SH-SY5Y (cell line): ENCODE results near the gene TAF11L10.
"Not testable (repeated sequence)": the region's sequence is repeated elsewhere in the genome, so short reads cannot be mapped to it uniquely, and the experiment has no call there.

Experiments
- GATA2 ChIP-seq: IDR thresholded peaks from 2 replicates; pipeline ENCODE4 v1.6.1; 2011; ENCODE audit warnings: mild to moderate bottlenecking, low read depth, low read length
- GATA3 ChIP-seq: IDR thresholded peaks from 2 replicates; pipeline ENCODE4 v1.6.1; 2011; ENCODE audit warnings: low read depth, mild to moderate bottlenecking, low read length, moderate library complexity

Gene TAF11L10

GRCh38 chr5:17597728-17598127, at the start of gene TAF11L10:
TAF11L10 (minus strand) TSS chr5:17597828.
- TF ChIP-seq GATA3, GATA2: not testable (repeated sequence)

GRCh38 chr5:17634160-17634559, 36.5 kb upstream of the TAF11L10 start, which contains the start of gene TAF11L14:
TAF11L14 (plus strand) TSS chr5:17634460.
- TF ChIP-seq GATA3 (no peak), GATA2 (no peak)

GRCh38 chr5:17631788-17632187, 34.2 kb upstream of the TAF11L10 start, which contains the start of gene TAF11L13:
TAF11L13 (plus strand) TSS chr5:17632088.
- TF ChIP-seq GATA3, GATA2: not testable (repeated sequence)

- TF ChIP-seq GATA2, result no peak
- TF ChIP-seq GATA3, result no peak
Measured at GRCh38 chr5:17625686-17626085, 28.1 kb upstream of the TAF11L10 start.

GRCh38 chr5:17620627-17621026, 23.0 kb upstream of the TAF11L10 start:
- TF ChIP-seq GATA2 (no peak), GATA3 (no peak)

- TF ChIP-seq GATA3 (no peak), GATA2 (no peak)
Measured at GRCh38 chr5:17619354-17619753, 21.7 kb upstream of the TAF11L10 start.

GRCh38 chr5:17614872-17615605, 17.4 kb upstream of the TAF11L10 start:
- TF ChIP-seq GATA2 (no peak), GATA3 (no peak)

GRCh38 chr5:17610092-17610491, 12.5 kb upstream of the TAF11L10 start, which contains the start of gene TAF11L12:
TAF11L12 (plus strand) TSS chr5:17610392.
- TF ChIP-seq GATA3, GATA2: not testable (repeated sequence)

- TF ChIP-seq GATA3 (no peak), GATA2 (no peak)
Measured at GRCh38 chr5:17604951-17605350, 7.3 kb upstream of the TAF11L10 start.

- TF ChIP-seq GATA3, GATA2: not testable (repeated sequence)
Measured at GRCh38 chr5:17603880-17604279, 6.3 kb upstream of the TAF11L10 start, which contains the start of gene TAF11L11. TAF11L11 (plus strand) TSS chr5:17604183.

- not testable (repeated sequence) for TF ChIP-seq GATA2, GATA3
Measured at GRCh38 chr5:17594255-17594654, 3.4 kb downstream of the TAF11L10 start, which contains the start of gene TAF11L9. TAF11L9 (minus strand) TSS chr5:17594394.

- not testable (repeated sequence) for TF ChIP-seq GATA2, GATA3
Measured at GRCh38 chr5:17590860-17591259, 6.8 kb downstream of the TAF11L10 start, which contains the start of gene TAF11L8. TAF11L8 (minus strand) TSS chr5:17590960.

- not testable (repeated sequence) for TF ChIP-seq GATA2, GATA3
Measured at GRCh38 chr5:17585658-17586057, 12.0 kb downstream of the TAF11L10 start, which contains the start of gene TAF11L7. TAF11L7 (minus strand) TSS chr5:17585758.
